Common myeloid progenitor, CD34-positive (primary cell): ENCODE measurements around the gene MTG2.

Source experiments
- CTCF ChIA-PET: fragments of 350-600 bp; sonication (Branson Sonifier 250); formaldehyde crosslinking; loops from one replicate; lab custom pipeline; 2021; ENCODE audit warnings: antibody characterized with exemption; lab: Charles Lee
- POLR2A ChIA-PET: fragments of 350-600 bp; sonication (Branson Sonifier 250); formaldehyde crosslinking; loops from one replicate; lab custom pipeline; 2021; ENCODE audit warnings: antibody characterized with exemption; lab: Charles Lee
- DNase-seq, 3 donors: peaks; one replicate each; pipeline versions ENCODE4 v3.0.0 to v3.0.0-alpha.2; 2013
- H3K27ac ChIP-seq, 2 experiments: 1 replicate in 1 of 2; 2 replicates in 1 of 2; pipeline ENCODE4 v1.7.0; 2013; ENCODE audit warnings: inconsistent platforms in 2 of 2, low read length in 2 of 2, mild to moderate bottlenecking in 2 of 2, low read depth in 1 of 2, moderate library complexity in 1 of 2; ENCODE audit not compliant: severe bottlenecking in 2 of 2, insufficient read depth in 1 of 2, poor library complexity in 1 of 2
- H3K27me3 ChIP-seq, 5 experiments: replicated peaks in 2 of 5; 1 replicate in 3 of 5; 2 replicates in 2 of 5; pipeline versions ENCODE4 v1.6.1 to v1.7.0; 2013; ENCODE audit warnings: low read length in 4 of 5, mild to moderate bottlenecking in 2 of 5, moderate library complexity in 2 of 5, inconsistent platforms in 1 of 5; ENCODE audit not compliant: insufficient read depth in 5 of 5, control insufficient read depth in 4 of 5
- H3K36me3 ChIP-seq, 4 experiments: 1 replicate in 2 of 4; 2 replicates in 2 of 4; pipeline versions ENCODE4 v1.6.1 to v1.7.0; 2013; ENCODE audit warnings: low read length in 3 of 4, control low read depth in 1 of 4, mild to moderate bottlenecking in 1 of 4; ENCODE audit not compliant: control insufficient read depth in 4 of 4, insufficient read depth in 4 of 4
- H3K4me1 ChIP-seq, 4 experiments: 1 replicate in 3 of 4; 2 replicates in 1 of 4; pipeline versions ENCODE4 v1.6.1 to v1.7.1; 2013; ENCODE audit warnings: low read length in 3 of 4, mild to moderate bottlenecking in 3 of 4, control low read depth in 1 of 4, inconsistent platforms in 1 of 4, moderate library complexity in 1 of 4; ENCODE audit not compliant: control insufficient read depth in 4 of 4, insufficient read depth in 4 of 4; ENCODE audit errors: control extremely low read depth in 1 of 4
- H3K4me3 ChIP-seq, 7 experiments: 1 replicate in 4 of 7; 2 replicates in 3 of 7; pipeline versions ENCODE4 v1.5.1 to v1.7.0; 2013; ENCODE audit warnings: mild to moderate bottlenecking in 7 of 7, low read length in 6 of 7, moderate library complexity in 6 of 7, inconsistent platforms in 2 of 7, low read depth in 2 of 7, control low read depth in 1 of 7; ENCODE audit not compliant: insufficient read depth in 4 of 7, control insufficient read depth in 1 of 7; ENCODE audit errors: extremely low read depth in 1 of 7
- H3K9me3 ChIP-seq, 5 experiments: 1 replicate in 4 of 5; 2 replicates in 1 of 5; pipeline versions ENCODE4 v1.6.1 to v1.7.1; 2013; ENCODE audit warnings: low read length in 4 of 5, mild to moderate bottlenecking in 2 of 5, inconsistent platforms in 1 of 5, low read depth in 1 of 5, moderate library complexity in 1 of 5; ENCODE audit not compliant: control insufficient read depth in 4 of 5, insufficient read depth in 2 of 5; ENCODE audit errors: control extremely low read depth in 1 of 5
- WGBS: methylation state at CpG from one replicate; pipeline ENCODE4 v1.1.5; 2013; ENCODE audit not compliant: insufficient coverage; 5-methylcytosine and 5-hydroxymethylcytosine counted together

The MTG2 gene

GRCh38 chr20:62186887-62187866 lies 4.3 kb downstream of the MTG2 start:
- no peak overlapping the region for H3K27ac ChIP-seq
- H3K4me3 ChIP-seq: no peak overlapping the region
- H3K27me3 ChIP-seq: no peaks in the 10 kb centered on the region
- no peak for DNase-seq
- H3K9me3 ChIP-seq: no peaks in the 10 kb centered on the region
- peaks cover 0 to 28% (median 7%) of the 10 kb centered on the region in 4 experiments for H3K36me3 ChIP-seq
- POLR2A ChIA-PET: interaction anchor here (0.6 kb wide), 1 partner anchor 23 kb away, joined by 3 read pairs; no protein-coding TSS in a partner anchor
- CTCF ChIA-PET: interaction anchor here (1.1 to 1.2 kb wide), 2 partner anchors 31 to 37 kb away, joined by 3 to 5 read pairs; no protein-coding TSS in a partner anchor
- peaks cover 5 to 15% (median 9%) of the 10 kb centered on the region in 4 experiments for H3K4me1 ChIP-seq
- 99% methylated on average over 10 of the region's 13 CpGs for WGBS

DNA sequence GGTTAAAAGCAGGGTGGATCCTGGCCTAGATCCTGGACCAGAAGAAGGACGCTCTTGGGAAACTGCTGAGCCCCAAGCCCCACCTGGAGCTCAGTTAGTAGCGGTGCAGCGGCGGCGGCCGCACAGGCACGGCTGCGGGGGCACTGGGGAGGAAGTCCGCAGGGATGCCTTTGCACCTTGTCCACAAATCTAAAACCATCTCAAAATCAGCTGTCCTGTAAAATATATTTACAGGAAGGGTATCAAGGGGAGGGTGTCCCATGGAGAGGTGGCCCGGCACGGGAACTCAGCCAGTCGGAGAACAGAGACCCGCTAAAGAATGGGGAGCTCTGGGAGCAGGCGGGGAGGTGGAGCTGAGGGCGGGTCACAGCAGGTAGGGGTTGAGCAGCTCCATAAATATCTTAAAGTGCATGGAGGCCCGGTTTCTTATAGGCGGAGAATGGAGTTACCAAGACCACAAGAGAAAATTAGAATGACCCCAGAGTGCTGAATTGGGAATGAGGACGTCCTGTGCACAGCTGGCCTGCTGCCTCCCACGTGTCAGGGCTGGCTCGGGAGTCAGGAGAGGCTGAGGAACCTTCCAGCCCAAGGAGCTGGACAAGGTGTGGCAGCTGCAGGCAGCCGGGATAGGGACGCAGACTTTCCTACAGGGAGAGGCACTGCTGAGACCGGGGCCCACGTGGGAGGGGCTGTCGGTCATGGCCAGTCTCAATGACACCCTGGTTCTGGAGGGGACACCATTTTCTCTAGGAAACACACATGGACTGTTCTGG lies 8.0 kb downstream of the MTG2 start:
- Histone ChIP-seq H3K4me1 (no peaks in the 10 kb centered on the region), H3K9me3 (no peaks in the 10 kb centered on the region), H3K27me3 (no peaks in the 10 kb centered on the region), H3K27ac (no peak overlapping the region), H3K36me3 (peaks cover 3 to 39% (median 16%) of the 10 kb centered on the region in 4 experiments), H3K4me3 (no peak overlapping the region)
- no peak for DNase-seq
- WGBS: over 99% methylated on average over 17 of the region's 25 CpGs
- ChIA-PET CTCF (interaction anchor here (0.6 kb wide), 1 partner anchor 20 kb away, joined by 3 read pairs; no protein-coding TSS in a partner anchor), POLR2A (no interaction called here)

GRCh38 chr20:62191781-62192559 lies 9.1 kb downstream of the MTG2 start:
- ChIA-PET CTCF (interaction anchor here (0.6 kb wide), 1 partner anchor 21 kb away, joined by 3 read pairs; no protein-coding TSS in a partner anchor), POLR2A (no interaction called here)
- Histone ChIP-seq H3K27me3 (no peaks in the 10 kb centered on the region), H3K4me3 (no peak overlapping the region), H3K9me3 (no peaks in the 10 kb centered on the region), H3K27ac (no peak overlapping the region), H3K4me1 (no peaks in the 10 kb centered on the region), H3K36me3 (peaks cover 3 to 41% (median 18%) of the 10 kb centered on the region in 4 experiments)
- no peak for DNase-seq
- 95% methylated on average over 11 of the region's 14 CpGs for WGBS

GRCh38 chr20:62192635-62193034 lies 9.8 kb downstream of the MTG2 start:
- ChIA-PET POLR2A (no interaction called here), CTCF (no interaction called here)
- H3K4me3 ChIP-seq: no peak overlapping the region
- H3K9me3 ChIP-seq: no peaks in the 10 kb centered on the region
- peaks cover 3 to 42% (median 20%) of the 10 kb centered on the region in 4 experiments for H3K36me3 ChIP-seq
- no peaks in the 10 kb centered on the region for H3K4me1 ChIP-seq
- H3K27me3 ChIP-seq: no peaks in the 10 kb centered on the region
- H3K27ac ChIP-seq: no peak overlapping the region
- no peak for DNase-seq
- WGBS: 92% methylated on average over 9 of the region's 10 CpGs

GRCh38 chr20:62193079-62194025 lies 10.5 kb downstream of the MTG2 start:
- H3K4me3 ChIP-seq: no peak overlapping the region
- H3K27ac ChIP-seq: no peak overlapping the region
- DNase-seq: no peak
- ChIA-PET POLR2A (no interaction called here), CTCF (no interaction called here)
- over 99% methylated on average over 16 of the region's 29 CpGs for WGBS
- H3K27me3 ChIP-seq: no peaks in the 10 kb centered on the region
- H3K36me3 ChIP-seq: peaks cover 3 to 50% (median 24%) of the 10 kb centered on the region in 4 experiments
- no peaks in the 10 kb centered on the region for H3K4me1 ChIP-seq
- no peaks in the 10 kb centered on the region for H3K9me3 ChIP-seq

GRCh38 chr20:62195075-62195405 lies 12.2 kb downstream of the MTG2 start:
- WGBS: 100% methylated on average over 6 of the region's 8 CpGs
- ChIA-PET CTCF (no interaction called here), POLR2A (no interaction called here)
- no peak for DNase-seq
- no peak overlapping the region for H3K4me3 ChIP-seq
- H3K4me1 ChIP-seq: no peaks in the 10 kb centered on the region
- H3K27me3 ChIP-seq: no peaks in the 10 kb centered on the region
- H3K27ac ChIP-seq: no peak overlapping the region
- peaks cover 5 to 49% (median 31%) of the 10 kb centered on the region in 4 experiments for H3K36me3 ChIP-seq
- H3K9me3 ChIP-seq: no peaks in the 10 kb centered on the region
